HEK293T (cell line): ENCODE measurements around the gene LMF1.

Source experiments
- ELF4 ChIP-seq: fragments of 450-650 bp; IDR thresholded peaks from 2 replicates; pipeline ENCODE4 v1.6.1; 2017; ENCODE audit warnings: antibody characterized with exemption
- HDGF ChIP-seq: fragments of 450-650 bp; IDR thresholded peaks from 2 replicates; pipeline ENCODE4 v1.6.1; 2017; ENCODE audit warnings: antibody characterized with exemption, borderline replicate concordance

GRCh38 chr16:983044-984030 is 12.6 kb upstream of the LMF1 start:
- TF ChIP-seq ELF4 (no peak), HDGF (no peak)
